OCI-LY3 (cell line): ENCODE measurements around the gene IFNW1.
"Not testable (repeated sequence)": the region's sequence is repeated elsewhere in the genome, so short reads cannot be mapped to it uniquely, and the experiment has no call there.

Source experiments
- H2AFZ ChIP-seq: fragments of 200-600, 300-600 bp; shearing (Covaris generic); 2 replicates; pipeline ENCODE4 v1.6.0; 2014; ENCODE audit warnings: antibody characterized with exemption, low read depth, low read length
- H3K27ac ChIP-seq: fragments of 200-600, 300-600 bp; sonication (generic); 2 replicates; pipeline ENCODE4 v1.5.1; 2014; ENCODE audit warnings: mild to moderate bottlenecking, low read length, moderate library complexity, mixed read lengths
- H3K27me3 ChIP-seq: fragments of 200-600, 300-600 bp; sonication (generic); 2 replicates; pipeline ENCODE4 v1.6.1; 2014; ENCODE audit warnings: low read depth, low read length, mixed read lengths
- H3K36me3 ChIP-seq: fragments of 200-600, 300-600 bp; sonication (generic); replicated peaks from 2 replicates; pipeline ENCODE3; 2014; ENCODE audit warnings: low read depth, low read length, mixed read lengths
- H3K4me1 ChIP-seq: fragments of 300-600, 200-600 bp; sonication (generic); 2 replicates; pipeline ENCODE4 v1.6.1; 2014; ENCODE audit warnings: low read length, mixed read lengths
- H3K4me2 ChIP-seq: fragments of 200-600, 300-600 bp; sonication (generic); 2 replicates; pipeline ENCODE4 v1.6.1; 2014; ENCODE audit warnings: low read length, mixed read lengths
- H3K4me3 ChIP-seq: fragments of 300-600, 200-600 bp; sonication (generic); 2 replicates; pipeline ENCODE4 v1.5.1; 2014; ENCODE audit warnings: antibody characterized with exemption, mild to moderate bottlenecking, low read length, moderate library complexity
- H3K79me2 ChIP-seq: fragments of 300-600, 200-600 bp; shearing (Covaris generic); 2 replicates; pipeline ENCODE4 v1.6.1; 2014; ENCODE audit warnings: mild to moderate bottlenecking, low read length, mixed read lengths
- H3K9ac ChIP-seq: fragments of 300-600, 200-600 bp; shearing (Covaris generic); 2 replicates; pipeline ENCODE4 v1.6.0; 2014; ENCODE audit warnings: mild to moderate bottlenecking, low read length, moderate library complexity
- H3K9me3 ChIP-seq: fragments of 200-600, 300-600 bp; shearing (Covaris generic); 2 replicates; pipeline ENCODE4 v1.6.1; 2014; ENCODE audit warnings: low read length, mixed read lengths; ENCODE audit not compliant: insufficient read depth
- H4K20me1 ChIP-seq: fragments of 200-600, 300-600 bp; sonication (generic); 2 replicates; pipeline ENCODE4 v1.6.1; 2016; ENCODE audit warnings: low read length, mixed read lengths; ENCODE audit not compliant: insufficient read depth
- CTCF ChIP-seq: fragments of 200-600, 300-600 bp; sonication (generic); IDR thresholded peaks from 2 replicates; pipeline ENCODE4 v1.5.1; 2014; ENCODE audit warnings: antibody characterized with exemption, low read length, low read depth
- EZH2phosphoT487 ChIP-seq: fragments of 200-600 bp; shearing (Covaris generic); IDR thresholded peaks from 2 replicates; pipeline ENCODE4 v1.6.1; 2018; ENCODE audit warnings: antibody characterized with exemption, mixed run types, low read depth

The IFNW1 gene

DNA sequence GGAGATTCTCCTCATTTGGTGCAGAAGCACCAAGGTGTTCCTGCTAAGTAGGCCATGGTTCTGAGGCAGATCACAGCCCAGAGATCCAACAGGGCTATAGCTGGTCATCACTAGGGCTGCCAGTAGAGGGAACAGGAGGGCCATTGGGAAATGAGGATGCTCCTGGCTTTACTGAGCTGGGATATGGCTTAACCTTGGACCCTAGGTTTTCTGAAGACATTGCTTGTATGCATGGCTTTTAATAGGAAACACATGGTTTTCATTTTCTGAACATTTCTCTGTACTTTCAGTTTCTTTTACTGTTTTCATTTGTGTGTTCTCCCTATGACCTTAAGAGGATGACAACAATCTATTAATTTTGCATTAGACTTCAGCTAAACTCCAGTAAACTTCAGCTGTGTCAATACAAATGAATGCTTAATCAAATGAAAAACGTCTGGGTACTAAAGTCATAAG lies at the start of gene IFNW1:
Gene IFNW1 (minus strand): TSS at position 406 of the 456 bp plus-strand sequence. CDS start 262 bp downstream, at position 144.
- no peak within 1 kb of the TSS for H3K4me2 ChIP-seq
- no peak within 1 kb of the TSS for H2AFZ ChIP-seq
- no peaks in the 10 kb centered on the region for H3K79me2 ChIP-seq
- H3K4me3 ChIP-seq = no peak within 1 kb of the TSS
- H3K4me1 ChIP-seq = peaks cover 8% of the 10 kb centered on the region
- H3K9me3 ChIP-seq = no peaks in the 10 kb centered on the region
- no peaks in the 10 kb centered on the region for H3K36me3 ChIP-seq
- H3K27ac ChIP-seq = no peak within 1 kb of the TSS
- H4K20me1 ChIP-seq = no peaks in the 10 kb centered on the region
- H3K27me3 ChIP-seq = peaks cover 22% of the 10 kb centered on the region; the same call in 1 of the 2 replicates
- no peak within 1 kb of the TSS for H3K9ac ChIP-seq
- TF ChIP-seq EZH2phosphoT487 (no peak), CTCF (no peak)

DNA sequence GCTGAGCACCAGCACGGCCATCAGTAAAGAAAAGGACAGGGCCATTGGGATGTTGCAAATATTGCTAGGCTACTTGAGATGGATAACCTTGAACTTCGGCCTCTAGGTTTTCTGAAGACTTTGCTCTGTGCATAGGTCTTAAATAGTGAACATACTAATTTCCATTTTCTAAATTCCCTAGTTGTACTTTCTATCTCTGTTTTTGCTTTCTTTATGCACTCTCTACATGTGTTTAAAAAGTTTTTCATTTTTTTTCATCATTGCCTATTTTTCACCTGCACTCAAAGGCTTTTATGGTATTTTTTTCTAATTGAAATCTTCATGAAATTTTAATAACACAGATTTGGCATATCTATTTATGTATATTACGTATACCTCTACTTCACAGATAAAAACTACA lies 45.9 kb upstream of the IFNW1 start, which contains the start of gene IFNA4:
Gene IFNA4 (minus strand): TSS at position 101 of the 400 bp plus-strand sequence. CDS start 56 bp downstream, at position 45.
- H3K27me3 ChIP-seq, H4K20me1 ChIP-seq, H3K4me2 ChIP-seq, H3K4me3 ChIP-seq, H3K9me3 ChIP-seq, H3K9ac ChIP-seq, H2AFZ ChIP-seq, H3K36me3 ChIP-seq, H3K79me2 ChIP-seq, H3K27ac ChIP-seq: not testable (repeated sequence)
- H3K4me1 ChIP-seq = peaks cover 12% of the 10 kb centered on the region

DNA sequence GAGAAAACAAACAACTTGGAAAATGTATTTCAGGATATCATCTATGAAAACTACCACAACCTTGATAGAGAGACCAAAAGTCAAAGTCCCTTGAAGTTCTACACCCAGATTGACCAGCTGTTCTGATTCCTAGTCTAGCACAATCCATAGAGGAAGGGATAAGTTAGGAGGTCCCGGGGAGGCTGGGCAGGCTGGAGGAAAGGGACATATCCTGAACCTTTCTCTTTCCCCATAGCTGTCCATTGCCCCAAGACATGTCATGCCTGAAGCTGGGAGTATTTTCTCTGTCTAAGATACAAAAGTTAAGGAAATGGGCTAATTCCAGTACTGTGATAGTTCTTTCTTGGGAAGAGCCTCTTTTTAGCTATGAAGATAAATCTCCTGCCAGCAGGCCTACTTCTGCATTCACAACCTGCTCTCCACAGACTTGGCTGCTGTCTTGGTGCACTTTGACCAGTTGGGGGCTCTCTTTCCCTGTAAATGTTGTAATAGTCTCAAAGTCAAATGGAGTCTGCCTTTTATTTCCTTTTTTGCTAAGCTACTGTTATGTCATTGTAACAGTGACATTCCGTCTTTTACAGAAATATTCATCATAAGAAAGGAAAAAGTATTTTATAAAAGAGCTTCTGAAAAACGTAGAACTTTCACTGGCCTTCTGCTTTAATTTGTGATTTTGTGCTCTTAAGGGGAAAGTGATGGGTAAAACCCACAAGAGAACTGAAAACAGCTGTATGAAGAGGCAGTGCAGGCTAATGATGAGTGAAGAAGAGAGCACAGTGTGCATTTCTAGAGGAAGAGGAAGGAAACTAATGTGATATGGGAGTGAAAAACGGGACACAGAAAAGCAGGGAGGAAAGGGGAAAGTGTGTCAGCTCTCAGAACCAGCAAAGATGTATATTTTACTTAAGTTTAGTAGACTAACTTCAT lies 41.4 kb upstream of the IFNW1 start:
- not testable (repeated sequence) for H3K9ac ChIP-seq, H3K36me3 ChIP-seq, H4K20me1 ChIP-seq, H2AFZ ChIP-seq, H3K27me3 ChIP-seq, H3K79me2 ChIP-seq, H3K9me3 ChIP-seq
- Histone ChIP-seq H3K27ac (peak overlapping the region; percentile 66), H3K4me1 (peaks cover 19% of the 10 kb centered on the region), H3K4me3 (peak overlapping the region; percentile 17; the same call in 1 of the 2 replicates), H3K4me2 (peak overlapping the region; percentile 61)
- peak; percentile 78 for TF ChIP-seq CTCF

- TF ChIP-seq EZH2phosphoT487 (no peak), CTCF (no peak)
- no peaks in the 10 kb centered on the region for H3K36me3 ChIP-seq
- no peaks in the 10 kb centered on the region for H3K79me2 ChIP-seq
- no peak overlapping the region for H3K4me3 ChIP-seq
- no peak overlapping the region for H3K9ac ChIP-seq
- no peak overlapping the region for H3K4me2 ChIP-seq
- no peaks in the 10 kb centered on the region for H3K9me3 ChIP-seq
- H3K4me1 ChIP-seq = no peaks in the 10 kb centered on the region
- H3K27me3 ChIP-seq = peaks cover 45% of the 10 kb centered on the region
- H2AFZ ChIP-seq = no peak overlapping the region
- no peak overlapping the region for H3K27ac ChIP-seq
- no peaks in the 10 kb centered on the region for H4K20me1 ChIP-seq
Observed at GRCh38 chr9:21174671-21175070, 33.0 kb upstream of the IFNW1 start.
